Measurements from ENCODE around the gene TMBIM4. TPM values are rescaled to one million over a fixed set of nuclear protein-coding genes. Genes with fewer than 3 reads are reported as not detected.

The TMBIM4 gene
- total and polyA plus RNA-seq, 2 of the 4 experiments (the other 2 are of a cell fraction), result 38.7 to 59.3 TPM

GRCh38 chr12:66182956-66183355 lies 13.2 kb upstream of the TMBIM4 start:
- no TSS peak for BruUV-seq (replicated peaks)
- H3K18ac ChIP-seq (ENCODE audit: low read depth, low read length), result no peak overlapping the region

More at GRCh38 chr12:66182956-66183355, 13.2 kb upstream of the TMBIM4 start:
- Histone ChIP-seq H4K8ac (ENCODE audit: low read depth in 2 of 2, low read length in 2 of 2) (no peak overlapping the region), H2AFZ (replicated peaks; ENCODE audit: low read length, poor library complexity) (no peak overlapping the region), H3K56ac (ENCODE audit: extremely low read depth, insufficient read depth, low read length) (no peak overlapping the region), H2BK120ac (ENCODE audit: low read depth, low read length) (no peak overlapping the region), H3K4me2 (ENCODE audit: low read depth, low read length) (no peak overlapping the region), H3K36me3 (ENCODE audit: control insufficient read depth, insufficient read depth, low read length) (no peaks in the 10 kb centered on the region), H4K91ac (ENCODE audit: insufficient read depth, low read depth, low read length) (no peak overlapping the region), H3K27ac (ENCODE audit: insufficient read depth, low read length) (no peak overlapping the region), H2BK20ac (ENCODE audit: low read depth, low read length) (no peak overlapping the region), H3K14ac (replicated peaks; ENCODE audit: low read depth, low read length) (no peak overlapping the region), H3K4me3 (ENCODE audit: insufficient read depth, low read depth, low read length) (no peak overlapping the region), H3K23ac (ENCODE audit: low read depth, low read length) (no peak overlapping the region; the same call in 1 of the 2 replicates), H3K9me1 (ENCODE audit: insufficient read depth, low read length) (no peaks in the 10 kb centered on the region), H2BK5ac (ENCODE audit: low read depth, low read length, poor library complexity, severe bottlenecking) (no peak overlapping the region), H2AK5ac (ENCODE audit: low read depth, low read length) (no peak overlapping the region), H3K9ac (ENCODE audit: low read depth, low read length) (no peak overlapping the region), H4K20me1 (ENCODE audit: insufficient read depth, low read length) (no peaks in the 10 kb centered on the region), H3K9me3 (ENCODE audit: control insufficient read depth, insufficient read depth, low read length) (no peaks in the 10 kb centered on the region), H4K5ac (ENCODE audit: low read depth, low read length) (no peak overlapping the region), H2AK9ac (replicated peaks; ENCODE audit: low read depth, low read length, poor library complexity) (no peak overlapping the region), H2BK15ac (ENCODE audit: low read depth, low read length) (no peak overlapping the region), H3K4ac (ENCODE audit: low read depth, low read length) (no peak overlapping the region), H3K27me3 (ENCODE audit: control insufficient read depth, insufficient read depth, low read length) (peaks cover 13% of the 10 kb centered on the region), H3K4me1 (ENCODE audit: control insufficient read depth, insufficient read depth, low read length) (no peaks in the 10 kb centered on the region), H3K79me1 (ENCODE audit: low read depth in 1 of 2, low read length in 2 of 2) (no peaks in the 10 kb centered on the region)
- DNase-seq (no peak), ATAC-seq (ENCODE audit: low read depth) (no peak)
- ChIA-PET POLR2A (ENCODE audit: unreplicated experiment) (no interaction called here), CTCF (no interaction called here)
- in situ Hi-C loops (cut with MboI; ENCODE audit: low sequenced_read_pairs) (no loop called here), dilution Hi-C loops (cut with HindIII; ENCODE audit: low sequenced_read_pairs, unreplicated experiment) (no loop called here), intact Hi-C loops (cut with micrococcal nuclease) (no loop called here)
- no CpG with 5 or more reads among the region's 3 CpGs for whole genome bisulfite sequencing, 2 experiments (ENCODE audit: extremely low coverage in 2 of 2, insufficient read length in 1 of 2)
- TF ChIP-seq MXI1 (IDR thresholded peaks at IDR 0.05; ENCODE audit: borderline replicate concordance, low read depth, low read length) (no peak), FOS (IDR thresholded peaks at IDR 0.05; ENCODE audit: low read depth, low read length) (no peak), MAZ (IDR thresholded peaks at IDR 0.05; ENCODE audit: borderline replicate concordance, low read depth, low read length) (no peak), RCOR1 (IDR thresholded peaks at IDR 0.05; ENCODE audit: insufficient replicate concordance, low read length) (no peak), CEBPB (IDR thresholded peaks at IDR 0.05; ENCODE audit: low read depth, low read length) (no peak), USF2 (IDR thresholded peaks at IDR 0.05; ENCODE audit: low read depth, low read length) (no peak), RAD21 (IDR thresholded peaks at IDR 0.05; ENCODE audit: low read length) (no peak)

Measured in IMR-90 (cell line).